Measurements from ENCODE around the gene G6PD. TPM values are rescaled to one million over a fixed set of nuclear protein-coding genes. Genes with fewer than 3 reads are reported as not detected.

Gene G6PD
- total RNA-seq, 4 donors from 2014 or later: 31.1 to 49.6 (median 35.6) TPM

DNA sequence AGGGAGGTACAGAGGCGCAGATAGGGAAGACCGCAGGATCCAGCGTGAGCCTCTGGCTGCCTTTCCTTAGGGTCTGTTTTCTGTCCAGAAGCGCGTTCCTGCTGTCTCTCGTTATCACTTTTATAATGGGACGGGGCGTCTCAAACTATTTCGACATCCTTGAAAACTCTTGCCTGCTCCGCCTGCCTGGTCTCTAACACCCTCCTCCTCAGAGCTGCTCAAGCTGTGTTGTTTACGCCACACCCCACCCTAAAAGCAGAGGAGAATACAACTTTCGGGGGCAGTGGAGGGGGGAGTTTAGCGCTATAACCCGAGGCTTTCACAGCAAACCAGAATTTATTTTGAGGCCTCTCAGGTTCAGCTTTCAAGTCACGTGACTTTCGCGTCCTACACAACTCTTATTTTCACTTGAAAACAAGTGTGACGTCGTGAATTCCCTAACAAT is 30.0 kb downstream of the G6PD start:
- intact Hi-C loops (cut with DNase I; ENCODE audit: low total_unique reads): no loop called here
- WGBS, 2 donors: 5 to 26% methylated on average over 19 of the region's 19 CpGs
- no peak for TF ChIP-seq CTCF (IDR thresholded peaks at IDR 0.05)
- TF ChIP-seq POLR2A (IDR thresholded peaks at IDR 0.05): no peak
- no peak overlapping the region for H3K4me3 ChIP-seq (ENCODE audit: low read depth, poor library complexity, severe bottlenecking)
- no peak for DNase-seq (ENCODE audit: low spot score in 2 of 2)

- 0 to 25% methylated on average over 5 to 14 of the region's 59 CpGs for WGBS, 2 donors
- intact Hi-C loops (cut with DNase I; ENCODE audit: low total_unique reads): no loop called here
- TF ChIP-seq CTCF (IDR thresholded peaks at IDR 0.05): no peak
- peak in 1 of 2 donors; percentile 53 for TF ChIP-seq POLR2A (IDR thresholded peaks at IDR 0.05)
These were observed 30.5 kb downstream of the G6PD start, which contains the start of gene FAM3A for GRCh38 chrX:154515966-154516655. TSS of gene FAM3A (minus strand) at chrX:154516232. CDS start at chrX:154515772, 460 bp downstream.

GRCh38 chrX:154515090-154515965 is 31.3 kb downstream of the G6PD start:
- intact Hi-C loops (cut with DNase I; ENCODE audit: low total_unique reads): no loop called here
- H3K4me3 ChIP-seq (ENCODE audit: low read depth, poor library complexity, severe bottlenecking): peak overlapping the region; percentile 40
- TF ChIP-seq POLR2A (IDR thresholded peaks at IDR 0.05) (no peak), CTCF (IDR thresholded peaks at IDR 0.05) (no peak)
- no peak for DNase-seq (ENCODE audit: low spot score in 2 of 2)
- whole genome bisulfite sequencing, 2 donors: 20 to 62% methylated on average over 19 to 34 of the region's 34 CpGs

More at GRCh38 chrX:154515966-154516655, 30.5 kb downstream of the G6PD start, which contains the start of gene FAM3A:
- peak within 1 kb of the TSS; percentile 40 for H3K4me3 ChIP-seq (ENCODE audit: low read depth, poor library complexity, severe bottlenecking)
- peak; percentile 89 to 98 for DNase-seq (ENCODE audit: low spot score in 2 of 2)

DNA sequence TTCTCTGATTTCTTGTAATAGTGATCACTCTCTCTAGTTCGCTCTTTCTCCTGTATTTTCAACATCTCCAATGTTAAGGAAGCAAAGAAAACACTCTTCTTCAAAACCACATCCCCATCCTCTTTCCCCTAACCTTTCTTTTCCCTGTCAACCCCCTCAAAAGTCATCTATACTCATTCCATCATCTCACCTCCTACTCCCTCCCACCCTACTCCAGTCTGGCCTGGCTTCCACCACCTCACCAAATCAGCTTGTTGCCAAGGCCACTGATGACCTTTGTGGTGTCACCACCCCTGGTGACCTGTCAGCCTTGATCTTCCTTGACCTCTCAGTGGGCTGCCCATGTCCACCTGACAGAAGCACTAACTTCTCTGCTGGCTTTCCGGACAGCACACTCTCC is 32.9 kb downstream of the G6PD start:
- TF ChIP-seq CTCF (IDR thresholded peaks at IDR 0.05) (no peak), POLR2A (IDR thresholded peaks at IDR 0.05) (no peak)
- WGBS, 2 donors: 75 to 89% methylated on average over 2 of the region's 2 CpGs
- H3K4me3 ChIP-seq (ENCODE audit: low read depth, poor library complexity, severe bottlenecking): no peak overlapping the region
- intact Hi-C loops (cut with DNase I; ENCODE audit: low total_unique reads): no loop called here
- no peak for DNase-seq (ENCODE audit: low spot score in 2 of 2)

DNA sequence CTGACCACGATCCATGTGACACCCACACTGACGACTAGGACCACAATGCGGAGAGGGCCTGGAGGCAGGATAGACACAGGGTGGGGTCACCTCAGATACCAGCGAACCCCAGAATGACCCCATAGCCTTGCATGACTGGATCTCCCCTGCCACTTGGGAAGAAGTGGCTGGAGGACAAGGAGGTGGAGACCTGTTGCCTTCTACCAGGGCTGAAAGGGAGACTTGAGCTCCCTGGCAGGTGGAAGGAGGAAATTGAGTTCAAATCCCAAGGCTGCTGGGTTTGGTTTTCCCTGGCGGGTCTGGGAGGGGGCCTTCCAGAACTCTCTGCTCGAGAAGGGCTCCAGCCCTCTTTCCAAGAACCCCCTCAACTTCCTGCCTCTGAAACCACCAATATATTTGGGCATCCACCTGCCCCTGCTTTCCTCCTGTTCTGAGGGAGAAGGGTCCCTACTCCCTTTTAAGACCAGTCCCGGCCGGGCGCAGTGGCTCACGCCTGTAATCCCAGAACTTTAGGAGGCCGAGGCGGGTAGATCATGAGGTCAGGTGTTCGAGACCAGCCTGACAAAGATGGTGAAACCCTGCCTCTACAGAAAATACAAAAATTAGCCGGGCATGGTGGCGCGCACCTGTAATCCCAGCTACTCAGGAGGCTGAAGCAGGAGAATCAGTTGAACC is 33.6 kb downstream of the G6PD start:
- intact Hi-C loops (cut with DNase I; ENCODE audit: low total_unique reads): no loop called here
- H3K4me3 ChIP-seq (ENCODE audit: low read depth, poor library complexity, severe bottlenecking): no peak overlapping the region
- 90 to 99% methylated on average over 10 to 16 of the region's 16 CpGs for WGBS, 2 donors
- DNase-seq (ENCODE audit: low spot score in 2 of 2): no peak
- TF ChIP-seq CTCF (IDR thresholded peaks at IDR 0.05) (no peak), POLR2A (IDR thresholded peaks at IDR 0.05) (no peak)

Measured in lower leg skin (tissue), 4 donors.